IMR-90 (cell line): ENCODE results near the gene HSD3B1. TPM values are rescaled to one million over a fixed set of nuclear protein-coding genes. Genes with fewer than 3 reads are reported as not detected.

Experiments
- ATAC-seq: fragments of 200-7000 bp; cut with Tn5 transposase; 2 replicates; pipeline ENCODE4 v1.9.1; 2020; ENCODE audit warnings: low read depth, mild to moderate bottlenecking, moderate library complexity
- BruUV-seq: library from RNA; stranded (reverse); fragments of 400-500 nt; replicated peaks from 2 replicates; lab custom pipeline; 2021; lab: Mats Ljungman, UMichigan
- CTCF ChIA-PET: fragments of 300-600 bp; formaldehyde crosslinking; extraction: SDS; loops from one replicate; lab custom pipeline; 2021; ENCODE audit warnings: antibody characterized with exemption; lab: Yijun Ruan, JAX
- POLR2A ChIA-PET: fragments of 300-600 bp; sonication (Branson Sonifier 250); formaldehyde crosslinking; loops from one replicate; lab custom pipeline; 2022; ENCODE audit warnings: antibody characterized with exemption; ENCODE audit not compliant: unreplicated experiment; lab: Charles Lee
- DNase-seq: peaks from one replicate; pipeline ENCODE4 v3.0.0; 2013
- H2AFZ ChIP-seq: replicated peaks from 2 replicates; pipeline ENCODE3; 2013; ENCODE audit warnings: low read length, mild to moderate bottlenecking; ENCODE audit not compliant: poor library complexity
- H2AK5ac ChIP-seq: 2 replicates; pipeline ENCODE4 v1.6.1; 2013; ENCODE audit warnings: low read depth, low read length, inconsistent platforms
- H2AK9ac ChIP-seq: replicated peaks from 2 replicates; pipeline ENCODE3; 2013; ENCODE audit warnings: mild to moderate bottlenecking, low read depth, low read length, moderate library complexity; ENCODE audit not compliant: poor library complexity
- H2BK120ac ChIP-seq: 2 replicates; pipeline ENCODE4 v1.6.1; 2013; ENCODE audit warnings: low read depth, low read length, inconsistent platforms
- H2BK15ac ChIP-seq: 3 replicates; pipeline ENCODE4 v1.6.1; 2013; ENCODE audit warnings: low read depth, low read length, inconsistent platforms
- H2BK20ac ChIP-seq: 2 replicates; pipeline ENCODE4 v1.6.1; 2013; ENCODE audit warnings: low read depth, mild to moderate bottlenecking, inconsistent platforms, low read length, moderate library complexity
- H2BK5ac ChIP-seq: 2 replicates; pipeline ENCODE4 v1.6.1; 2013; ENCODE audit warnings: mild to moderate bottlenecking, low read depth, low read length, inconsistent platforms; ENCODE audit not compliant: poor library complexity, severe bottlenecking
- H3K14ac ChIP-seq: replicated peaks from 2 replicates; pipeline ENCODE4 v1.6.1; 2013; ENCODE audit warnings: low read depth, low read length, inconsistent platforms
- H3K18ac ChIP-seq: 2 replicates; pipeline ENCODE4 v1.6.1; 2013; ENCODE audit warnings: low read depth, low read length, control low read depth
- H3K23ac ChIP-seq: 2 replicates; pipeline ENCODE4 v1.6.1; 2013; ENCODE audit warnings: low read depth, low read length, inconsistent platforms
- H3K27ac ChIP-seq: 2 replicates; pipeline ENCODE4 v1.5.1; 2013; ENCODE audit warnings: mild to moderate bottlenecking, control low read depth, low read length; ENCODE audit not compliant: insufficient read depth
- H3K27me3 ChIP-seq: 2 replicates; pipeline ENCODE4 v1.6.1; 2013; ENCODE audit warnings: low read length; ENCODE audit not compliant: control insufficient read depth, insufficient read depth
- H3K36me3 ChIP-seq: 2 replicates; pipeline ENCODE4 v1.6.1; 2013; ENCODE audit warnings: low read length, mixed read lengths; ENCODE audit not compliant: control insufficient read depth, insufficient read depth
- H3K4ac ChIP-seq: 2 replicates; pipeline ENCODE4 v1.6.1; 2013; ENCODE audit warnings: low read depth, low read length, inconsistent platforms
- H3K4me1 ChIP-seq: 2 replicates; pipeline ENCODE4 v1.6.1; 2013; ENCODE audit warnings: low read length, mixed read lengths; ENCODE audit not compliant: control insufficient read depth, insufficient read depth
- H3K4me2 ChIP-seq: 2 replicates; pipeline ENCODE4 v1.6.1; 2013; ENCODE audit warnings: low read depth, mild to moderate bottlenecking, control low read depth, low read length, moderate library complexity
- H3K4me3 ChIP-seq: 2 replicates; pipeline ENCODE4 v1.5.1; 2013; ENCODE audit warnings: low read depth, mild to moderate bottlenecking, control low read depth, low read length, moderate library complexity; ENCODE audit not compliant: insufficient read depth
- H3K56ac ChIP-seq: 2 replicates; pipeline ENCODE4 v1.6.1; 2013; ENCODE audit warnings: low read length, inconsistent platforms; ENCODE audit not compliant: insufficient read depth; ENCODE audit errors: extremely low read depth
- H3K79me1 ChIP-seq, 2 experiments: 2 replicates each; pipeline ENCODE4 v1.6.1; 2013; ENCODE audit warnings: low read length in 2 of 2, inconsistent platforms in 1 of 2, low read depth in 1 of 2
- H3K9ac ChIP-seq: 2 replicates; pipeline ENCODE4 v1.6.1; 2013; ENCODE audit warnings: low read depth, low read length, control low read depth
- H3K9me1 ChIP-seq: 2 replicates; pipeline ENCODE4 v1.6.1; 2013; ENCODE audit warnings: low read length, inconsistent platforms; ENCODE audit not compliant: insufficient read depth
- H3K9me3 ChIP-seq: 2 replicates; pipeline ENCODE4 v1.6.1; 2013; ENCODE audit warnings: low read length; ENCODE audit not compliant: control insufficient read depth, insufficient read depth
- H4K20me1 ChIP-seq: 2 replicates; pipeline ENCODE4 v1.6.1; 2013; ENCODE audit warnings: low read length, inconsistent platforms; ENCODE audit not compliant: insufficient read depth
- H4K5ac ChIP-seq: 2 replicates; pipeline ENCODE4 v1.6.1; 2013; ENCODE audit warnings: mild to moderate bottlenecking, low read depth, low read length, control low read depth
- H4K8ac ChIP-seq, 2 experiments: 2 replicates each; pipeline ENCODE4 v1.6.1; 2013; ENCODE audit warnings: low read depth in 2 of 2, low read length in 2 of 2, control low read depth in 1 of 2, inconsistent platforms in 1 of 2
- H4K91ac ChIP-seq: 2 replicates; pipeline ENCODE4 v1.6.1; 2013; ENCODE audit warnings: low read depth, low read length, inconsistent platforms; ENCODE audit not compliant: insufficient read depth
- CEBPB ChIP-seq: IDR thresholded peaks from 2 replicates; pipeline ENCODE4 v1.6.1; 2012; ENCODE audit warnings: low read depth, low read length, improper control_type of control experiment
- CHD1 ChIP-seq: IDR thresholded peaks from 2 replicates; pipeline ENCODE4 v1.6.1; 2012; ENCODE audit warnings: low read depth, low read length, improper control_type of control experiment
- RFX5 ChIP-seq: IDR thresholded peaks from 2 replicates; pipeline ENCODE4 v1.8.0; 2012; ENCODE audit warnings: low read depth, mild to moderate bottlenecking, low read length, moderate library complexity
- dilution Hi-C: fragments of 300-500 bp; cut with HindIII; formaldehyde crosslinking; loops from one replicate; pipeline ENCODE4 v1.14.3; 2018; ENCODE audit warnings: low sequenced_read_pairs; ENCODE audit not compliant: unreplicated experiment
- in situ Hi-C: fragments of 300-500 bp; cut with MboI; formaldehyde crosslinking; loops from 3 replicates; pipeline ENCODE4 v1.14.3; 2019; ENCODE audit warnings: low sequenced_read_pairs, inconsistent platforms, mixed read lengths
- intact Hi-C: fragments of 100-400 bp; cut with micrococcal nuclease; formaldehyde crosslinking; loops from 2 replicates; pipeline ENCODE4 v1.10.0; 2022
- polyA plus RNA-seq, 3 experiments: library from polyadenylated mRNA; depleted of rRNA; stranded (reverse); fragments of >200 nt; gene quantifications; 2 replicates each; pipeline ENCODE4 v1.2.3, GENCODE V29; 2012; ENCODE audit warnings: low replicate concordance in 1 of 3
- total RNA-seq: library from RNA; depleted of rRNA; stranded (reverse); fragments of >200 nt; gene quantifications from 2 replicates; pipeline ENCODE4 v1.2.3, GENCODE V29; 2012

HSD3B1 gene
- total and polyA plus RNA-seq, 2 of the 4 experiments (the other 2 are of a cell fraction): not detected

DNA sequence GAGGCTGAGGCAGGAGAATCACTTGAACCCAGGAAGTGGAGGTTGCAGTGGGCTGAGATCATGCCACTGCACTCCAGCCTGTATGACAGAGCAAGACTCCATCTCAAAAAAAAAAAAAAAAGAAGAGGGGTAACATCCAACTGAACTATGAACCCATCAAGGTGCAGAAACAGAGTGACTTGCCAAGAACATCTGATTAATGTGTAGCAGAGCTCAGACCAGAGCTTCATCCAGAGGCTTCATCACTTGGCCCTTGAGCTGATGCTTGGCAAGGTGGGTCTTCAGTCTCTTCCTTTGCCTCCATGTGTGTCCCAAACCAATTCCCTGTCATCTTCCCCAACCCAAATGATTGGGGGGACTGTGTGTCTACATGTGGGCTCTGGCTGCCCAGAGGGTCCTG is 32.6 kb downstream of the HSD3B1 start:
- no peak overlapping the region for H3K4me3 ChIP-seq

More for the DNA sequence above, 32.6 kb downstream of the HSD3B1 start:
- Histone ChIP-seq H4K20me1 (no peaks in the 10 kb centered on the region), H4K91ac (no peak overlapping the region), H3K9me3 (no peaks in the 10 kb centered on the region), H3K79me1 (no peaks in the 10 kb centered on the region), H3K9ac (no peak overlapping the region), H3K9me1 (no peaks in the 10 kb centered on the region), H2AK5ac (no peak overlapping the region), H3K27me3 (no peaks in the 10 kb centered on the region; the same call in 1 of the 2 replicates), H3K23ac (no peak overlapping the region), H2AFZ (no peak overlapping the region), H3K36me3 (no peaks in the 10 kb centered on the region), H3K4me1 (no peaks in the 10 kb centered on the region), H3K56ac (no peak overlapping the region), H3K4ac (no peak overlapping the region), H4K5ac (no peak overlapping the region), H2BK5ac (no peak overlapping the region), H4K8ac (no peak overlapping the region), H2BK15ac (no peak overlapping the region), H2AK9ac (no peak overlapping the region), H3K27ac (no peak overlapping the region), H3K18ac (no peak overlapping the region), H2BK120ac (no peak overlapping the region), H2BK20ac (no peak overlapping the region), H3K4me2 (no peak overlapping the region), H3K14ac (no peak overlapping the region)
- ATAC-seq: no peak
- in situ Hi-C loops (no loop called here), dilution Hi-C loops (no loop called here), intact Hi-C loops (no loop called here)
- no TSS peak for BruUV-seq
- no peak for DNase-seq
- POLR2A ChIA-PET: no interaction called here
- TF ChIP-seq CHD1 (no peak), CEBPB (no peak), RFX5 (no peak)
- CTCF ChIA-PET: interaction anchor here (0.6 kb wide), 1 partner anchor 1898 kb away, joined by 8 read pairs; no protein-coding TSS in a partner anchor
